NCI-H128 (cell line): ENCODE data around the gene GPR68.
"Not testable (repeated sequence)": the region's sequence is repeated elsewhere in the genome, so short reads cannot be mapped to it uniquely, and the experiment has no call there.

Experiments
- DNase-seq: peaks from one replicate; lab custom pipeline; 2025; ENCODE audit not compliant: unreplicated experiment; lab: John Stamatoyannopoulos, UW

GPR68 gene

DNA sequence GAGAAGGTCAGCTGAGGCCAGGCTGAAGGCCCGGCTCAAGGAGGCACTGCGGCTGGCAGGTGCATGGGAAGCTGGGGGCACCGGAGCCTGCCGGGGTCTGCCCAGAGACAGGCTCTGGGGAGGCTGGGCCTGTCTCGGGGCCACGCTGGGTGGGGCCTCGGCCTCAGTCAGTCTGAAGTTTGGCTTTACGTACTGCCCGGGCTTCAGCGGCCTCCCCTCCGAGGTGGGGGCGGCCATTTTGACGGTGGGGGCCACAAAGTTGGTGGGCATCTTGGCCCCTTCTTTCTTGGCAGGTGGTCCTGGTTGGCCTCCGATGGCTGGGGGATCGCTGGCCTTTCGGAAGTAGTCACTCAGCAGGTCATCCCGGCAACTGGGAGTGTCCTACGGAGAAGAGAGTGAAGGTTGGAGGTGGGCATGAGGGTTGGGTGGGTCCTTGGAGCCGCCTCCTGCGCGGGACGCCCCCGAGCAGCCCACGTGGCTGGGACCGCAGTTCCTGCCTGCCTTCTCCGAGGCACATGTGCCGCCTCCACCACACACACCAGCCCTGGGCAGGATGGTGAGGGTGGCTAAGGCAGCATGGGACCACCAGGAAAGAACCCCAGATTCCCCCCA, 28.9 kb upstream of the GPR68 start:
- DNase-seq: no peak

DNA sequence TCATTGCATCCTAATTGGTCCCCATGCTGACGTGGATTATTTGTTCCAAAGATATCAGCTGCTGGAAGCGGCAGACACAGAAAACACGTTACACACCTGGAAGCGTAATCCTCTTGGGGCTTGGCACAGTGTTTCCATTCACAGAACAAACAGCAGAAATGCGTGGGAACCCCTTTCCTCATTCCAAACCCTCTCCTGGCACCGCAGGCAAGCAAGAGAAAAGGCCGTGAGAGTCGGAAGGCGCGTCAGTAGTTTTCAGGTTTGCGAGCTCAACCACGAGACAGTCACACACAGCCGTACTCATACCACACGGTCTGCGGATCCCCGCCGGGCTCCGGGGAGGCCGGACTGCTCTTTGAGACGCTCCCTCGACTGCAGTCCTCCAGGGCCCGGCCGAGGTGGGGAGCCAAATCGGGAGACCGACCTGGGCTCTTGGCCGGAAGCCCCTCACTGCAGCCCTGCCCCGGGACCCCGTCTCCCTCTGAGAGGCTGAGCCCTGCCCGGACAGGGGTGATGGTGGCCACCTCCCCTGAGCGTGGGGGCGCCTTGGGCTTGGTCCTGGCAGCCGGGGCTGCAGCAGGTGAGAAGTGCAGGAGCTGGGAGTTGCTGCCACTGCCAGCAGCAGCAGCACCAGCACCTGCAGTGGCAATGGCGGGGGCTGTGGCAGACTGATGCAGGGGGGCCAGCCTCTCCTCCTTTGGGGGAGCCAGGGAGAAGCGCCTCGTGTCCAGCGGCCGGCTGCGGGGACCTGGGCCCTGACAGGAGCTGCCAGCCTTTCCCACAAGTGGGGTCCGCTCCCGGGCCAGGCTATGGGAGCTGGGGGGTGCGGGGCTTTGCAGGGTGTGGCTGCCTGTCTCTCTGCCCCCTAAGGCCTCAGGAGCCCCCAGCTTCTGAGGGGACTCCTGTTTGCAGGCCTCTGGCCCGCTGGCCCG, 28.1 kb upstream of the GPR68 start:
- no peak for DNase-seq

DNA sequence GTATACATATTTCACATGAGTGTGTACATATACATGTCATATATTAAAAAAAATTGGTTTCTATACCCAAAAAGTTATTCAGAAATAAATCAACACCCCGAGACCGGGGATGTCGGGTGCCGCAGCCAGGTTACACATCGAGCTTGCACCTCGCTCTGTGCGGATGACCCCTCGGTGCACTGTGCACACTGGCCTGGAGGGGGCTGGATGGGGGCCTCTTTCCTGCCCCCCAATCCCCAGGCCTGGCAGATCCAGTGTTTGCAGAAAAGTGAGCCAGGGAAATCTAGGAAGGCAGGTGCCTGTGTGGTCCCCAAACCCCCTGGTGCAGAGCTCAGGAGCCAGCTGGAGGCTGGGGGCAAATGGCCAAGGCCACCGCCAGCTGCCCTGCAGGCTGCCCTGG, 27.1 kb upstream of the GPR68 start:
- no peak for DNase-seq

DNA sequence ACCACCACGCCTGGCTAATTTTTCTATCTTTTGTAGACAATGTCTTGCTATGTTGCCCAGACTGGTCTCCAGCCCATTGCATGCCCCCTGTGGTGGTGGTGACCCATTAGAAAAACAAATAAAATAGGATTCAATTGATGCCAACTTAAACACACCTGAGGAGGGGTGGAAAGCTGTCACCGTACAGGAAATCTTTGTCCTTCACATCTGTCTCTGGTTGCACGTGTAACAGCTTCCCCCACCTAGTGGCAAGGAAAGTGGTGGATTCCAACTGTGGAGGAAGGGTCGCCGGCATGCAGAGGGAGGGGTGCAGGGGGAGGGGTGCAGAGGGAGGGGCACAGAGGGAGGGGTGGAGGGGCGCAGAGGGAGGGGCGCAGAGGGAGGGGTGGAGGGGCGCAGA, 26.1 kb upstream of the GPR68 start:
- DNase-seq: no peak

DNA sequence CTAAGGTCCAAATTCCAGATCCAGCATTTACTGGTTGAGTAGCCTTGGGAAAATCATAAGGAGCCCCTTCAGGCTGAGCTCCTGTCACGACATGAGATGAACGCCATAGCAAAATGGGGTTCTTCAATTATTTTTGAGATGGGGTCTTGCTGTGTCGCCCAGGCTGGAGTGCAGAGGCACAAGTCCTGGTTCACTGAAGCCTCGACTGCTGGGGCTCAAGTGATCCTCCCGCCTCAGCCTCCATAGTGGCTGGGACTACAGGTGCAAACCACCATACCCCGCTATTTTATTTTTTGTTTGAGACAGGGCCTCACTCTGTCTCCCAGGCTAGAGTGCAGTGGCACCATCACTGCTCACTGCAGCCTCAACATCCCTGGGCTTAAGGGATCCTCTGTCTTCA, 25.7 kb upstream of the GPR68 start:
- no peak for DNase-seq

DNA sequence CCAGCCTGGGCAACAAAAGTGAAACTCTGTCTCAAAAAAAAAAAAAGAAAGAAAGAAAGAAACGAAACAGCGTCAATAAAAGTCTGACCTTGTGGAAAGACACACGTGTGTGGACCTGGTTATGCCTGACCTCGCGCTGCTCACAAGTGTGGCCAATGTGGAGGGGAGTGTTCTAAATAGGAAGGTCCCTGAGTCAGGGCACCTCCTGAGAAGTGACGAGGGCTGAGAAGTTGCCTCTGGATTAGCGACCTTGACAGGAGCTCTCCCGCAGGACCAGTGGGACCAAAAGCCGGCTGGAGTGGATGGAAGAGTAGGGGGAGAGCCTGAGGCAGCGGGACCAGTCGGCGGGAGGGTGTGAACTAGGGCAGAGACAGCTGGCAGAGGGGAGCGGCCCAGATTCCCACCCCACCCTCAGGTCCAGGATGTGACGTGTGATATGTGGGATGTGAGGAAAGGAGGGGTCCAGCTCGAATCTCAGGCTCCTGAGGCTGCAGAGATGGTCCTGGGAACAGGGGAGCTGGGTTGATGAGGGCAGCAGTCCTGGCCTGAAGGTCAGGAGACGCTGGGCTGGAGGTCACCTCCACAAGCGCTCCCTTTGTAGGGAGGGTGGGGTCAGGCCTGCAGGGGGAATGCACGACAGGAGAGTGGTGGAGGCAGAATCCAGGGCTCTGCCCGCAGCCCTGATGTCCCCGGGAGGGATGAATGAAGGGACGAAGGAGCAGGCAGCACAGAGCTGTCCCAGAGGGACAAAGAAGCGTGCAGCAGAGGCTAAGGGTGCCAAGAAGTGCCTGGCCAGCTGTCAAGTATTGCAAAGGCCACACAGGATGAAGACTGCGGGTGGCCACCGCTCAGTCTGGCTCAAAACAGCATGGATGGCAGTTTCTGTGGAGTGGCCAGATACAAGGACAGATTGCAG, 24.8 kb upstream of the GPR68 start:
- no peak for DNase-seq

DNA sequence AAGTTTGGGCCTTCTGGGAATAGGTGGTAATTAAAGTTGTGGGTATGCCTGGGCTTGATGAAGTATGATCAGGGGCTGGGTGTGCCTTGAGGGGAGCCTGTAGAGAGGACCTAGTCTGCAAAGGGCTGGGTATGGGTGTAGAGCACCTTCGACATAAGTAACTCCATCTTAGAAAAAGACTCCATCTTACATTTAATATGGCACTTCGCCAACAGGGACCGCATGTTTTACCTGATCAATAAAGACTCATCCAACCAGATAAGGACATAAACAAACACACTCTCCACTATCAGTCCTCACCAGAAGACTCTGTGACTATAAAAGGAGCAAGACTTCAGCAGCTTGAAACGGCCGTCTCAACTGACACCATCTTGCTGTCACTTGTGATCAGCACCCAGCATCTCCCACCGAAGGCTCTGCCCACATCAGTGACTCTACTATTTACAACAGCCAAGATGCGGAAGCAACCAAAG, 23.5 kb upstream of the GPR68 start:
- no peak for DNase-seq

DNA sequence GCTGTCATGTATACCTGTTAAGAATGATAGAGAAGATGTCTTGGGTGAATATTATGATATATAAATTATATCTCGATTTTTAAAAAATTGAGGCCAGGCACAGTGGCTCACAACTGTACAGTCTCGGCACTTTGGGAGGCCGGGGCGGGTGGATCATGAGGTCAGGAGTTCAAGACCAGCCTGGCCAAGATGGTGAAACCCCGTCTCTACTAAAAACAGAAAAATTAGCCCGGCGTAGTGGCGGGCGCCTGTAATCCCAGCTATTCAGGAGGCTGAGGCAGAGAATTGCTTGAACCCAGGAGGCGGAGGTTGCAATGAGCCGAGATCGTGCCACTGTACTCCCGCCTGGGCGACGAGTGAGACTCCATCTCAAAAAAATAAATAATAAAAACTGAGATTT, 21.8 kb upstream of the GPR68 start:
- DNase-seq: not testable (repeated sequence)

DNA sequence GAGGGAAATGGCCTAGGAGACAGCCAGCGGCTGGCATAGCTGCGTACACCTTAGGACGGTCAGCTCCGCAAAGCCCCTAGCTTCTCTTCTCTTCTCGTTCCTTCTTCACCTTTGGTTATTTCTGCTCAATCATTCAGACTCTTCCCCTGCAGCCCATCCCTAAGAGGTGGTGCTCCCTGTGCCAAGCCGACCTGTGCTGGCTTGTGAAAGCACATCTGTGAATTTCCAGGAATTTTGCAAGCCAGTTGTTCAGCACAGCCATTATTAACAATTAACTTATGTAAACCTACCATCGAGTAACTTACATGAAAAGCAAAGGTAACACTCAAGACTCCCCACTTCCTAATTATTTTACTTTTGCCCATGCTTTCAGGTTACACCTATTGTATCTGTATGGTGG, 20.9 kb upstream of the GPR68 start:
- DNase-seq: no peak

DNA sequence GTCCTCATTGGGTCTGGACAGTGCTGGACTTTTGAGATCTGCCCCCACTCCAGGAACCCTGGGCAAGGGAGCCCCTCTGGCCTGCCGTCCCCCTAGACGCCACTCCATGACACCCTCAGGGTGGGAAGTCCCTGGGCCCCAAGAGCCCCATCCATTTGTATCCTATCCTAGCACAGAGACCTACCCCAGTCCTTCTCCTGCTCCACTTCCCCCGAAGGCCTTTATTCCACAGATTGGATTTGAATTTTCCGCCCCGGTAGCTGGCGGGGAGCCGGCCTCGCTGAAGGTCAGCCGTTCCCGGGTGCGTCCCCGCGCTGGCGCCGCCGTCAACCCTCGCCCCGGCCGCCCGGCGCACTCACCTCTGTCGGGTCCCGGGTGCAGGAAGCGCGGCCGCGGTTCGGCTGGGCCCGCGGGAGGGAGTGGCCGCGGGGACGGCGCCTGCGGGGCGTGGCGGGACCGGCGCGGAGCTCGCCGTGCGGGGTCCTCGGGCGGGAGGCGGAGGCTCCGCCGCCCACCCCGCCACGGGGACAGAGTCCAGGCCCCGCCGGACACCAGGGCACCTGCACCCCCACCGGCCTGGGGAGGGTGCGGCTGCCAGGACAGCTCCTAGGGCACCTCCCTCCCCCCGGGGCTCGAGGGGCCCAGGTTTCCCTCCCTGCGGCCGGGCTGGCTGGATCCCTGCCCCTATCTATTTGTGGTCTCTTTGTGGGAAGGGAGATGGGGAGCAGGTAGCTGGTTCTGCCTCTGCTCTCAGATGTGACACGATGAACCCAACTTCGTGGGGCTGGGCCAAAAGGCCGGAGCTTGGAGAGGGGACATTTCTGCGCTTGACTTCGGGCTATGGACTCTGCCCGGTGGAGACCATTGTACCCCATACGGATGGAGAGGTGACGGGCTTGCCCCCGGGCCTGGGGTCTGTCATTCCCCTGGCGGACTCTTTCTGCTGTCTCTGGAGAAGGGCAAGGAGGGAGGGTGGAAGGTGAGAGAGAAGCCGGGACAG, 19.9 kb upstream of the GPR68 start:
- DNase-seq: no peak

DNA sequence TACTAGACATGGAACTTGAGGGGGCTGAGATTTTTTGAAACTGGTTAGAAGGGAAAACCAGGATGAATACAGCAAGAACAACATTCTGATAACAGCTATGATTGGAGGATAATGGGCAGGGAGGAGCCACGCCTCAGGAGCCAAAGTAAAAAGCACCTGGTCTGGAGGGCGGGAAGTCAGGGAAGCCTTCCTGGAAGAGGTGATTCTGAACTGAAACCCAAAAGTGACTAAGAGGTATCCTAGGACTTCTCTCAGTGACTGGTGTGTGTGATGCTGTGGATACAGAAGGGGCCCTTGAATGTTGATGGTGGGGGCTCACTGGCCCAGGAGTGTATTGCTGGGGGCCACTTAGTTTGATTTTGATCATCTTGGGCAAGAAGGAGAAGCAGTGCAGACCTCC, 18.8 kb upstream of the GPR68 start:
- no peak for DNase-seq

DNA sequence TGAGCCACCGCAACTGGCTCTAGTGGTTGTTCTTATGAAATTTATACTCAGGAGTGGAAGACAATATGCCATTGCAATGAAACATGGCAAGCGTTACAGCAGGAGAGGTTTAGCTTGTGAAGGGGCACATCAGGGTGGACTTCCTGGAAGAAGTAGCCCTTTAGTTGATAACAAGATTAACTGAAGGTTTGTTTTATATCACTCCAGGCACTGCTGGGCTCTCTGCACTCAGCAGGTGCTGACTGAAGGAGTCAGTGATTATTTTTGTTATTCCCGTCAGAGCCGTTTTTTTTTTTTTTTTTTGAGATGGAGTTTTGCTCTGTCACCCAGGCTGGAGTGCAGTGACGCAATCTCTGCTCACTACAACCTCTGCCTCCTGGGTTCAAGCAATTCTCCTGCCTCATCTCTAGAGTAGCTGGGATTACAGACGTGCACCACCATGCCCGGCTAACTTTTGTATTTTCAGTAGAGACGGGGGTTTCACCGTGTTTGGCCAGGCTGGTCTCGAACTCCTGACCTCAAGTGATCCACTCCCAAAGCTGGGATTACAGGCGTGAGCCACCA, 17.6 kb upstream of the GPR68 start:
- no peak for DNase-seq

DNA sequence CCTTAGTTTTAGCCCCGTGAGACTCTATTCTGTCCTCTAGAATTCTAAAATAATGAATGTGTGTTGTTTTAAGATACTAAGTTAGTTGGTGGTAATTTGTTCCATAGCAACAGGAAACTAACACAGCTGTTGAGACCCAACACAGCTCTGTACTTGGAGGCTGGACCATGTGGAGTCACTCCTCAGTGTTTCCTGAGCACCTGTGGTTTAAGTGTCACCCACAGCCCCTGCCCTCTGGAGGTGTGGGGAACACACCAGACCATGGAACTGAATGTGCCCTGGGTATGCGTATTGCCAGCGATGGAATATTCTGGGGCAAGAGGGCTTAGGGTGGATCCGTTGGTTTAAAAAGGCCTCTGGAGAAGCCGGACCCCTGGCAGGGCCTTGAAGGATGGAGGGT, 16.6 kb upstream of the GPR68 start:
- no peak for DNase-seq

DNA sequence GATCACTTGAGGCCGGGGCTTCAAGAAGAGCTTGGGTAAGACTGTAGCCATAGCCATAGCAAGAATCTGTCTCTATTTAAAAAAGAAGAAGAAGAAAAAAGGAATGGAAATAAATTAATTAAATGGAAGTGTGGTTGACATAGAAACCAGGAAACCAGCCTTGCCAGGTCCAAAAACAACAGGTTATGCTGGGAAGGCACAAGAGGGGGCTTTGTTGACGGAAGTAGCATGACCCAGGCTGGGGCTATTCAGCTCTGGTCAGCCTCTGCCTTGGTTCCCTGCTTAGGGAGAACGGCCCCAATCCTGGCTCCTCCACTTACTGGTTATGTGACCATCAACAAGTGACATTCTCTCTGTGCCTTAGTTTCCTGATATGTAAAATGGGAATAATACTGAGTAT, 14.4 kb upstream of the GPR68 start:
- DNase-seq: no peak

DNA sequence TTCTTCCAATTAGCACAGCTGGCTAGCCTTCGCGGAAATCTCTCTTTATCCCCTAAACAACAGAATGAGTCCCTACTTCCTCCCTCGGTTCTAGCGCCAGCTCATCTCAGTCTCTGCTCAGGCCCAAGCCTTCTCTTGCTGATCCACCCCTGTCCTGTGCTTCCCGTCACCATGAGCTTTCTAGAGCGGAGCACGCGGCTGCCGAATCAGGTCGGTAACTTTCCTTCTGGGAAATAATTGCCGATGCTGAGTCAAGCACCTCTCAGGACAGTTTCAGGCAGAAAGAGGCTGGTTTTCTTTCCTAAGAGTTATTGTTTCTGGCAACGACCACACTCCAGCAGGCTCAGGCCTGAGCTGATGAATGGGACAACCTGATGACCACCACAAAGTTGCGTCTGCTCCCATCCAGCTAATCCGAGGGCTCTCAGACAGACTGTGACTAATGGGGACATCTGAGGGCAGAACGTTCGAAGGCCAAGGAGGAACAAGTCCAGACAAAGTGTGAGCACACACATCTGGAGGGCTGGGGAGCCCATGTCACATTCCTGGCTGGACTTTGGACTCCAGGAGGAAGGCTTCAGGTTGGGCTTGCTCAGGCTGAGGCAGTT, 13.6 kb upstream of the GPR68 start:
- no peak for DNase-seq

DNA sequence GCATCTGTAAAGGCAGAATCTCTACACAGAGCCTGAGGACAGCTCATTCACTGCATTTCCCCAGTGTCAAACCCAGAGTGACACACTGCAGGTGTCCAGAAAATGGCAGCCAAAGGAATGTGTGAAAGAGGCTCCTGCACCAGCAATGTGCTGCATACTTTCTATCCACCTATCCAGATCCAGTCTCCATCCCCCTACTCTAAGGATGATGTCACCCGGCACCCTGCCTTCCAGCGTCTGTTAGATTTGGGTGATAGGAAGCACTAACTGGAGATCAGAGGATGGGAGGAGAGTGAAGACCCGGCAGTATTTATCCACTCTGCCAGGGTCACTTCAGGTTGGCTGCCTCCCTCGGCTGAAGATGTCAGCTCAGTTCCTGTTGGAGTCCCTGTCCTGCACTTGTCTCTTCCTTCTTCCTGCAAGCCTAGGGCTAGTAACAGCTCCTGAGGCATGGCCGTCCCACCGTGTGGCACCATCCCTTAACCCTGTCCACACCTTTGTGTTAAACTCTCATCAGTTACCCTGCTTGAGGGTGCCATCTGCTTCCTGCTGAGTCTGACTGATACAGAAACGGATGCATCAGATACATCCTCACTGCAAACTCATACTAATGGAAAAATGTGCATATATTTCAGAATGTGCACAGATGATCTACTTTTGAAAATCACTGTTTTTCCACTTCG, 13.0 kb upstream of the GPR68 start:
- DNase-seq: no peak

DNA sequence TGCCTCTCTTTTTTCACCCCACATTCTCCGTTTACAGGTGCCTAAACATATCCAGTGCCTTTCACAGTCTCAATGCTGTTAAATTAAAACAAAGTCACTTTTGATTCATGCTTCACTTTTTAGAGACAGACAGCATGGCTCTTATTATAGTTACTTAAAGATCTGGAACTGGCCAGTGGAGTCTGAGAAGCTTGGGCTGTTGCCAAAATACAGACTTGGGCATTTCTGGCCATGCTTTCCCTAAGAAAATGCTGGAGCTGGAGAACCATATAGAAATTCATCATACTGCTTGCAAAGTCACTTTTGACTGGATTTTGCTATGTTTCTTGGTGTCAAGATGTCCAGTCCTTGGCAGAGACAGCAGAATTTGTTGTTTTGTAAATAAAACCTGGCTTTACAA, 12.2 kb upstream of the GPR68 start:
- DNase-seq: no peak

DNA sequence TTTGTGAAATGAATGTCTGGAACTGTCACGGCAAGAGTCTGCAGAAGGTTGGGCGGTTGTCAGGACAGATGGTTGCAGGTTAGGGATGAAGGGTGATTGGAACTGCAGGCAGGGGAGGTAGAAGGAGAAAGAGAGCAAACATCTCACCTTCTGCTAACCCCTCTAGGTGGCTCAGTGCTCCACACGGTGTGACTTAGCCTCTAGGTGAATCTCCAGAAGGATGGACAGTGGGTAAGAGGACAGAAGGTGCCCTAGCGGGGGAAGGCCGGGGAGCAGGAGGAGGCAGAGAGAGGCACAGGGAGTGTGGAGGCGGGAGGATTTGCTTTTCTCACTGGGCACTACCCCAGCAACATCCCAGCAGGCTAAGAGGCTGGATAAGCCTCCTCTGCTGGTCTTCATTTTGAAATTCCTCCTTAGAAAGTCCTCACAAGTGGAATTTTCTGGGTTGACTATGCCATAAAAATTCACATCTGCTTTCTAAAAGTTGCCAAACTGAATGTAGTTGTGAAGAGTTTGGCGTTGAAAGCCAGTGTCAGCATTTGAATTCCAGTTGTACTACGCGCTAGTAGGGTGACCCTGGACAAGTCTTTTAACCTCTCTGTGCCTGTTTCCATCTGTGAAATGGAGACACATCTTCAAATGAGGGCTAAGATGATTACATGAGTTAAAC, 10.7 kb upstream of the GPR68 start:
- DNase-seq: no peak
